ENCODE data around the gene MYOT.

The MYOT gene

GRCh38 chr5:137831105-137831504 lies 36.6 kb upstream of the MYOT start:
- no peak overlapping the region for H3K4me3 ChIP-seq
- no peak for TF ChIP-seq FOXP2 (optimal IDR thresholded peaks at IDR 0.05; ENCODE audit: control extremely low read depth, extremely low read length, insufficient read depth)
- TF ChIP-seq EZH2 (IDR thresholded peaks at IDR 0.05) = no peak
- TF ChIP-seq POLR2AphosphoS5 (IDR thresholded peaks at IDR 0.05; ENCODE audit: borderline replicate concordance, low read depth, low read length) = no peak
- H3K9me3 ChIP-seq (ENCODE audit: low read depth, low read length) = no peaks in the 10 kb centered on the region
- DNase-seq (ENCODE audit: low read depth, low spot score) = no peak
- H3K36me3 ChIP-seq (ENCODE audit: insufficient read depth, low read length) = no peaks in the 10 kb centered on the region
- no peak overlapping the region for H3K27ac ChIP-seq
- H3K9ac ChIP-seq (ENCODE audit: insufficient read length) = no peak overlapping the region

GRCh38 chr5:137831526-137831925 lies 36.1 kb upstream of the MYOT start:
- no peak for DNase-seq (ENCODE audit: low read depth, low spot score)
- no peaks in the 10 kb centered on the region for H3K36me3 ChIP-seq (ENCODE audit: insufficient read depth, low read length)
- no peak overlapping the region for H3K9ac ChIP-seq (ENCODE audit: insufficient read length)
- TF ChIP-seq POLR2AphosphoS5 (IDR thresholded peaks at IDR 0.05; ENCODE audit: borderline replicate concordance, low read depth, low read length) = no peak
- no peak for TF ChIP-seq EZH2 (IDR thresholded peaks at IDR 0.05)
- TF ChIP-seq FOXP2 (optimal IDR thresholded peaks at IDR 0.05; ENCODE audit: control extremely low read depth, extremely low read length, insufficient read depth) = no peak
- no peaks in the 10 kb centered on the region for H3K9me3 ChIP-seq (ENCODE audit: low read depth, low read length)
- no peak overlapping the region for H3K4me3 ChIP-seq
- no peak overlapping the region for H3K27ac ChIP-seq

- Histone ChIP-seq H3K27ac (no peak overlapping the region), H3K9ac (ENCODE audit: insufficient read length) (no peak overlapping the region), H3K4me3 (no peak overlapping the region), H3K9me3 (ENCODE audit: low read depth, low read length) (no peaks in the 10 kb centered on the region), H3K36me3 (ENCODE audit: insufficient read depth, low read length) (no peaks in the 10 kb centered on the region)
- no peak for TF ChIP-seq EZH2 (IDR thresholded peaks at IDR 0.05)
- TF ChIP-seq POLR2AphosphoS5 (IDR thresholded peaks at IDR 0.05; ENCODE audit: borderline replicate concordance, low read depth, low read length) = no peak
- TF ChIP-seq FOXP2 (optimal IDR thresholded peaks at IDR 0.05; ENCODE audit: control extremely low read depth, extremely low read length, insufficient read depth) = no peak
- DNase-seq (ENCODE audit: low read depth, low spot score) = no peak
Measured at GRCh38 chr5:137832416-137832815, 35.2 kb upstream of the MYOT start.

- TF ChIP-seq EZH2 (IDR thresholded peaks at IDR 0.05) (no peak), FOXP2 (optimal IDR thresholded peaks at IDR 0.05; ENCODE audit: control extremely low read depth, extremely low read length, insufficient read depth) (no peak), POLR2AphosphoS5 (IDR thresholded peaks at IDR 0.05; ENCODE audit: borderline replicate concordance, low read depth, low read length) (no peak)
- Histone ChIP-seq H3K4me3 (no peak overlapping the region), H3K9ac (ENCODE audit: insufficient read length) (no peak overlapping the region), H3K9me3 (ENCODE audit: low read depth, low read length) (no peaks in the 10 kb centered on the region), H3K36me3 (ENCODE audit: insufficient read depth, low read length) (no peaks in the 10 kb centered on the region), H3K27ac (no peak overlapping the region)
- no peak for DNase-seq (ENCODE audit: low read depth, low spot score)
Measured at GRCh38 chr5:137833463-137833862, 34.2 kb upstream of the MYOT start.

GRCh38 chr5:137834498-137835049 lies 33.1 kb upstream of the MYOT start:
- DNase-seq (ENCODE audit: low read depth, low spot score) = no peak
- no peak for TF ChIP-seq FOXP2 (optimal IDR thresholded peaks at IDR 0.05; ENCODE audit: control extremely low read depth, extremely low read length, insufficient read depth)
- TF ChIP-seq POLR2AphosphoS5 (IDR thresholded peaks at IDR 0.05; ENCODE audit: borderline replicate concordance, low read depth, low read length) = no peak
- no peak for TF ChIP-seq EZH2 (IDR thresholded peaks at IDR 0.05)
- Histone ChIP-seq H3K9ac (ENCODE audit: insufficient read length) (no peak overlapping the region), H3K9me3 (ENCODE audit: low read depth, low read length) (no peaks in the 10 kb centered on the region), H3K36me3 (ENCODE audit: insufficient read depth, low read length) (no peaks in the 10 kb centered on the region), H3K4me3 (no peak overlapping the region), H3K27ac (no peak overlapping the region)

GRCh38 chr5:137836298-137836697 lies 31.4 kb upstream of the MYOT start:
- Histone ChIP-seq H3K36me3 (ENCODE audit: insufficient read depth, low read length) (no peaks in the 10 kb centered on the region), H3K9me3 (ENCODE audit: low read depth, low read length) (no peaks in the 10 kb centered on the region), H3K4me3 (no peak overlapping the region), H3K27ac (no peak overlapping the region), H3K9ac (ENCODE audit: insufficient read length) (no peak overlapping the region)
- TF ChIP-seq POLR2AphosphoS5 (IDR thresholded peaks at IDR 0.05; ENCODE audit: borderline replicate concordance, low read depth, low read length) = no peak
- no peak for TF ChIP-seq FOXP2 (optimal IDR thresholded peaks at IDR 0.05; ENCODE audit: control extremely low read depth, extremely low read length, insufficient read depth)
- TF ChIP-seq EZH2 (IDR thresholded peaks at IDR 0.05) = no peak
- no peak for DNase-seq (ENCODE audit: low read depth, low spot score)

- Histone ChIP-seq H3K36me3 (ENCODE audit: insufficient read depth, low read length) (no peaks in the 10 kb centered on the region), H3K4me3 (no peak overlapping the region), H3K9ac (ENCODE audit: insufficient read length) (no peak overlapping the region), H3K9me3 (ENCODE audit: low read depth, low read length) (no peaks in the 10 kb centered on the region), H3K27ac (no peak overlapping the region)
- no peak for DNase-seq (ENCODE audit: low read depth, low spot score)
- TF ChIP-seq EZH2 (IDR thresholded peaks at IDR 0.05) (no peak), POLR2AphosphoS5 (IDR thresholded peaks at IDR 0.05; ENCODE audit: borderline replicate concordance, low read depth, low read length) (no peak), FOXP2 (optimal IDR thresholded peaks at IDR 0.05; ENCODE audit: control extremely low read depth, extremely low read length, insufficient read depth) (no peak)
Measured at GRCh38 chr5:137836997-137837396, 30.7 kb upstream of the MYOT start.

- no peak overlapping the region for H3K9ac ChIP-seq (ENCODE audit: insufficient read length)
- H3K4me3 ChIP-seq = no peak overlapping the region
- no peaks in the 10 kb centered on the region for H3K9me3 ChIP-seq (ENCODE audit: low read depth, low read length)
- no peaks in the 10 kb centered on the region for H3K36me3 ChIP-seq (ENCODE audit: insufficient read depth, low read length)
- H3K27ac ChIP-seq = no peak overlapping the region
- TF ChIP-seq EZH2 (IDR thresholded peaks at IDR 0.05) (no peak), FOXP2 (optimal IDR thresholded peaks at IDR 0.05; ENCODE audit: control extremely low read depth, extremely low read length, insufficient read depth) (no peak), POLR2AphosphoS5 (IDR thresholded peaks at IDR 0.05; ENCODE audit: borderline replicate concordance, low read depth, low read length) (no peak)
- DNase-seq (ENCODE audit: low read depth, low spot score) = no peak
Measured at GRCh38 chr5:137837491-137838394, 29.9 kb upstream of the MYOT start.
